Neural cell (in vitro differentiated cells): ENCODE data around the gene NDOR1. TPM values are rescaled to one million over a fixed set of nuclear protein-coding genes. Genes with fewer than 3 reads are reported as not detected.

ENCODE experiments used
- H2AFZ ChIP-seq: fragments of 200-600, 300-800 bp; sonication (generic), shearing (Covaris generic); 2 replicates; pipeline ENCODE4 v1.6.0; 2014; ENCODE audit warnings: low read depth, mild to moderate bottlenecking, antibody characterized with exemption, low read length, moderate library complexity
- H3F3A ChIP-seq: fragments of 200-600 bp; shearing (Covaris generic); 2 replicates; pipeline ENCODE4 v1.6.1; 2016; ENCODE audit warnings: mild to moderate bottlenecking, moderate library complexity, mixed read lengths, antibody characterized with exemption, low read length; ENCODE audit not compliant: insufficient read depth, poor library complexity, severe bottlenecking
- H3K27ac ChIP-seq: fragments of 200-600, 300-800 bp; sonication (generic), shearing (Covaris generic); 2 replicates; pipeline ENCODE4 v1.5.1; 2014; ENCODE audit warnings: mild to moderate bottlenecking, low read length, moderate library complexity
- H3K27me3 ChIP-seq: fragments of 300-800, 200-600 bp; sonication (generic), shearing (Covaris generic); 2 replicates; pipeline ENCODE4 v1.6.0; 2014; ENCODE audit warnings: mild to moderate bottlenecking, low read depth, low read length, moderate library complexity; ENCODE audit not compliant: insufficient read depth
- H3K36me3 ChIP-seq: fragments of 300-800, 200-600 bp; sonication (generic), shearing (Covaris generic); 2 replicates; pipeline ENCODE4 v1.5.1; 2014; ENCODE audit warnings: mild to moderate bottlenecking, antibody characterized with exemption, low read length, moderate library complexity; ENCODE audit not compliant: insufficient read depth
- H3K4me2 ChIP-seq: fragments of 300-800, 200-600 bp; sonication (generic), shearing (Covaris generic); 2 replicates; pipeline ENCODE4 v1.6.0; 2014; ENCODE audit warnings: mild to moderate bottlenecking, low read length
- H3K4me3 ChIP-seq: fragments of 300-800, 200-600 bp; sonication (generic), shearing (Covaris generic); 2 replicates; pipeline ENCODE4 v1.5.1; 2014; ENCODE audit warnings: mild to moderate bottlenecking, low read length, moderate library complexity
- H3K79me2 ChIP-seq: fragments of 200-600 bp; shearing (Covaris generic); replicated peaks from 2 replicates; pipeline ENCODE4 v1.6.0; 2014; ENCODE audit warnings: mild to moderate bottlenecking, low read length, moderate library complexity; ENCODE audit not compliant: insufficient read depth
- H3K9ac ChIP-seq: fragments of 300-800, 200-600 bp; sonication (generic), shearing (Covaris generic); 2 replicates; pipeline ENCODE4 v1.6.1; 2016; ENCODE audit warnings: mild to moderate bottlenecking, low read length, mixed read lengths
- H3K9me2 ChIP-seq: fragments of 200-600 bp; shearing (Covaris generic); 2 replicates; pipeline ENCODE4 v1.6.1; 2016; ENCODE audit warnings: mild to moderate bottlenecking, low read length, mixed read lengths; ENCODE audit not compliant: insufficient read depth
- H3K9me3 ChIP-seq: fragments of 200-600, 300-800 bp; sonication (generic), shearing (Covaris generic); 2 replicates; pipeline ENCODE4 v1.6.1; 2016; ENCODE audit warnings: mild to moderate bottlenecking, mixed run types, low read length, moderate library complexity, mixed read lengths
- H4K20me1 ChIP-seq: fragments of 200-600 bp; shearing (Covaris generic); 2 replicates; pipeline ENCODE4 v1.6.1; 2016; ENCODE audit warnings: mild to moderate bottlenecking, mixed run types; ENCODE audit not compliant: insufficient read depth
- CTCF ChIP-seq: fragments of 450-650 bp; IDR thresholded peaks from 2 replicates; pipeline ENCODE4 v1.5.1; 2014; ENCODE audit warnings: antibody characterized with exemption, mild to moderate bottlenecking, moderate library complexity; ENCODE audit not compliant: poor library complexity, severe bottlenecking
- EP300 ChIP-seq: fragments of 450-650 bp; conservative IDR thresholded peaks from 2 replicates; pipeline ENCODE4 v1.6.1; 2014; ENCODE audit warnings: antibody characterized with exemption, mild to moderate bottlenecking, moderate library complexity; ENCODE audit not compliant: poor library complexity, severe bottlenecking
- EZH2 ChIP-seq: fragments of 200-600, 300-800 bp; shearing (Covaris generic), sonication (generic); IDR thresholded peaks from 2 replicates; pipeline ENCODE4 v1.6.1; 2014; ENCODE audit warnings: antibody characterized with exemption, low read length, borderline replicate concordance, mild to moderate bottlenecking; ENCODE audit not compliant: insufficient read depth, poor library complexity, severe bottlenecking
- MXI1 ChIP-seq: fragments of 450-650 bp; conservative IDR thresholded peaks from 2 replicates; pipeline ENCODE4 v1.6.1; 2014; ENCODE audit warnings: antibody characterized with exemption, mild to moderate bottlenecking; ENCODE audit not compliant: poor library complexity, severe bottlenecking
- POLR2AphosphoS5 ChIP-seq: IDR thresholded peaks from 2 replicates; pipeline ENCODE4 v1.6.1; 2012
- RAD21 ChIP-seq: fragments of 450-650 bp; conservative IDR thresholded peaks from 2 replicates; pipeline ENCODE4 v1.6.1; 2014; ENCODE audit warnings: antibody characterized with exemption, mild to moderate bottlenecking, moderate library complexity
- REST ChIP-seq: IDR thresholded peaks from 2 replicates; pipeline ENCODE4 v1.6.1; 2012; ENCODE audit warnings: borderline replicate concordance
- SMC3 ChIP-seq: fragments of 450-650 bp; conservative IDR thresholded peaks from 2 replicates; pipeline ENCODE4 v1.6.1; 2014; ENCODE audit warnings: antibody characterized with exemption, mild to moderate bottlenecking, moderate library complexity; ENCODE audit not compliant: poor library complexity
- TAF1 ChIP-seq: IDR thresholded peaks from 2 replicates; pipeline ENCODE4 v1.6.1; 2012; ENCODE audit warnings: low read depth
- polyA plus RNA-seq: library from polyadenylated mRNA; depleted of rRNA; stranded (reverse); fragments of >200 nt; gene quantifications from 2 replicates; pipeline ENCODE4 v1.2.3, GENCODE V29; 2014

The NDOR1 gene
- polyA plus RNA-seq, 1 donor from 2014 or later: 18.2 TPM

GRCh38 chr9:137227054-137227852, 21.8 kb downstream of the NDOR1 start, which contains the start of gene RNF224:
TSS of gene RNF224 (plus strand) at chr9:137227502. CDS start at chr9:137228336, 834 bp downstream.
- no peak within 1 kb of the TSS for H3K4me3 ChIP-seq
- H3K9me2 ChIP-seq: no peaks in the 10 kb centered on the region
- H3K79me2 ChIP-seq: no peaks in the 10 kb centered on the region
- H3F3A ChIP-seq: no peaks in the 10 kb centered on the region
- no peaks in the 10 kb centered on the region for H3K9me3 ChIP-seq
- H3K27me3 ChIP-seq: no peaks in the 10 kb centered on the region
- H3K27ac ChIP-seq: no peak within 1 kb of the TSS
- TF ChIP-seq CTCF: peak; percentile 93
- peak; percentile 90 for TF ChIP-seq SMC3
- no peak for TF ChIP-seq POLR2AphosphoS5
- TF ChIP-seq RAD21: peak; percentile 90
- H3K36me3 ChIP-seq: no peaks in the 10 kb centered on the region
- no peak within 1 kb of the TSS for H2AFZ ChIP-seq
- no peak within 1 kb of the TSS for H3K9ac ChIP-seq
- H3K4me2 ChIP-seq: no peak within 1 kb of the TSS
- H4K20me1 ChIP-seq: no peaks in the 10 kb centered on the region

GRCh38 chr9:137227853-137228505, 22.5 kb downstream of the NDOR1 start:
- Histone ChIP-seq H4K20me1 (no peaks in the 10 kb centered on the region), H3K79me2 (no peaks in the 10 kb centered on the region), H3K9me3 (no peaks in the 10 kb centered on the region), H3K9me2 (no peaks in the 10 kb centered on the region), H3K27me3 (no peaks in the 10 kb centered on the region), H3K36me3 (no peaks in the 10 kb centered on the region), H3K27ac (no peak overlapping the region), H2AFZ (no peak overlapping the region), H3K9ac (no peak overlapping the region), H3K4me3 (no peak overlapping the region), H3F3A (no peaks in the 10 kb centered on the region), H3K4me2 (no peak overlapping the region)
- TF ChIP-seq CTCF (no peak), POLR2AphosphoS5 (no peak), RAD21 (no peak), REST (no peak), SMC3 (no peak), EZH2 (no peak), TAF1 (no peak), MXI1 (no peak), EP300 (no peak)
